Tibial nerve (tissue), 4 donors: ENCODE measurements around the gene SPHK1. TPM values are rescaled to one million over a fixed set of nuclear protein-coding genes. Genes with fewer than 3 reads are reported as not detected.
"Not testable (repeated sequence)": the region's sequence is repeated elsewhere in the genome, so short reads cannot be mapped to it uniquely, and the experiment has no call there.

Experiments used
- DNase-seq, 2 donors: peaks; one replicate each; pipeline ENCODE4 v3.0.0-alpha.2; 2019; ENCODE audit warnings: low spot score in 2 of 2
- H3K27ac ChIP-seq, 4 donors: fragments of 200-600 bp; sonication (generic) in 3 of 4; one replicate each; pipeline ENCODE4 v1.5.1; 2017 to 2019; ENCODE audit warnings: mild to moderate bottlenecking in 1 of 4
- H3K27me3 ChIP-seq, 2 donors: fragments of 200-600 bp; sonication (generic) in 1 of 2; one replicate each; pipeline versions ENCODE4 v1.5.1 to v1.6.0; 2017 to 2019
- H3K36me3 ChIP-seq, 3 donors: fragments of 200-600 bp; sonication (generic); one replicate each; pipeline ENCODE4 v1.5.1; 2018 to 2019
- H3K4me1 ChIP-seq, 4 donors: fragments of 200-600 bp; sonication (generic) in 3 of 4; one replicate each; pipeline ENCODE4 v1.5.1; 2017 to 2019
- H3K4me3 ChIP-seq, 4 donors: fragments of 200-600 bp; sonication (generic) in 3 of 4; one replicate each; pipeline ENCODE4 v1.5.1; 2017 to 2019; ENCODE audit warnings: mild to moderate bottlenecking in 1 of 4, moderate library complexity in 1 of 4
- H3K9me3 ChIP-seq, 4 donors: fragments of 200-600 bp; sonication (generic) in 3 of 4; one replicate each; pipeline ENCODE4 v1.5.1; 2017 to 2019
- EP300 ChIP-seq, 2 donors: sonication (generic); formaldehyde crosslinking; IDR thresholded peaks; one replicate each; pipeline ENCODE4 v1.6.1; 2017; ENCODE audit warnings: antibody characterized with exemption in 2 of 2, mild to moderate bottlenecking in 1 of 2
- POLR2A ChIP-seq, 2 donors: fragments of 450-650 bp; IDR thresholded peaks; one replicate each; pipeline ENCODE4 v1.6.1; 2017; ENCODE audit warnings: antibody characterized with exemption in 2 of 2, mild to moderate bottlenecking in 2 of 2, moderate library complexity in 2 of 2
- WGBS, 2 donors: methylation state at CpG; one replicate each; pipeline ENCODE4 v1.1.5; 2018; 5-methylcytosine and 5-hydroxymethylcytosine counted together
- total RNA-seq, 4 donors: library from RNA; depleted of rRNA; stranded (reverse); fragments of >200 nt; gene quantifications; one replicate each; pipeline ENCODE4 v1.1.0, GENCODE V29; 2016
- TF ChIP-seq, protein P1 (sequence below), 5 experiments: fragments of 200-600 bp in 3 of 5; fragments of 450-650 bp in 2 of 5; sonication (generic) in 3 of 5; IDR thresholded peaks; one replicate each; pipeline ENCODE4 v1.5.1; 2016 to 2019; ENCODE audit warnings: antibody characterized with exemption in 5 of 5, mild to moderate bottlenecking in 3 of 5, moderate library complexity in 2 of 5

The SPHK1 gene
- total RNA-seq, 4 donors from 2014 or later, result 16.7 to 50.1 (median 27.8) TPM

- WGBS, 2 donors, result 94 to 98% methylated on average over 6 of the region's 6 CpGs
- TF ChIP-seq EP300 (IDR thresholded peaks at IDR 0.05) (no peak), POLR2A (IDR thresholded peaks at IDR 0.05) (no peak)
- TF ChIP-seq, protein P1, sequence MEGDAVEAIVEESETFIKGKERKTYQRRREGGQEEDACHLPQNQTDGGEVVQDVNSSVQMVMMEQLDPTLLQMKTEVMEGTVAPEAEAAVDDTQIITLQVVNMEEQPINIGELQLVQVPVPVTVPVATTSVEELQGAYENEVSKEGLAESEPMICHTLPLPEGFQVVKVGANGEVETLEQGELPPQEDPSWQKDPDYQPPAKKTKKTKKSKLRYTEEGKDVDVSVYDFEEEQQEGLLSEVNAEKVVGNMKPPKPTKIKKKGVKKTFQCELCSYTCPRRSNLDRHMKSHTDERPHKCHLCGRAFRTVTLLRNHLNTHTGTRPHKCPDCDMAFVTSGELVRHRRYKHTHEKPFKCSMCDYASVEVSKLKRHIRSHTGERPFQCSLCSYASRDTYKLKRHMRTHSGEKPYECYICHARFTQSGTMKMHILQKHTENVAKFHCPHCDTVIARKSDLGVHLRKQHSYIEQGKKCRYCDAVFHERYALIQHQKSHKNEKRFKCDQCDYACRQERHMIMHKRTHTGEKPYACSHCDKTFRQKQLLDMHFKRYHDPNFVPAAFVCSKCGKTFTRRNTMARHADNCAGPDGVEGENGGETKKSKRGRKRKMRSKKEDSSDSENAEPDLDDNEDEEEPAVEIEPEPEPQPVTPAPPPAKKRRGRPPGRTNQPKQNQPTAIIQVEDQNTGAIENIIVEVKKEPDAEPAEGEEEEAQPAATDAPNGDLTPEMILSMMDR (IDR thresholded peaks at IDR 0.05), result no peak
- Histone ChIP-seq H3K4me3 (no peak overlapping the region), H3K4me1 (peaks cover 0 to 4% (median 0%) of the 10 kb centered on the region in 4 donors), H3K36me3 (peaks cover 0 to 50% (median 0%) of the 10 kb centered on the region in 3 donors), H3K27ac (no peak overlapping the region), H3K27me3 (no peaks in the 10 kb centered on the region), H3K9me3 (no peaks in the 10 kb centered on the region)
- no peak for DNase-seq
Observed at GRCh38 chr17:76341301-76341700, 43.1 kb upstream of the SPHK1 start.

- DNase-seq, result no peak
- H3K36me3 ChIP-seq, result peaks cover 0 to 68% (median 3%) of the 10 kb centered on the region in 3 donors
Observed at GRCh38 chr17:76343106-76343505, 41.3 kb upstream of the SPHK1 start.

DNA sequence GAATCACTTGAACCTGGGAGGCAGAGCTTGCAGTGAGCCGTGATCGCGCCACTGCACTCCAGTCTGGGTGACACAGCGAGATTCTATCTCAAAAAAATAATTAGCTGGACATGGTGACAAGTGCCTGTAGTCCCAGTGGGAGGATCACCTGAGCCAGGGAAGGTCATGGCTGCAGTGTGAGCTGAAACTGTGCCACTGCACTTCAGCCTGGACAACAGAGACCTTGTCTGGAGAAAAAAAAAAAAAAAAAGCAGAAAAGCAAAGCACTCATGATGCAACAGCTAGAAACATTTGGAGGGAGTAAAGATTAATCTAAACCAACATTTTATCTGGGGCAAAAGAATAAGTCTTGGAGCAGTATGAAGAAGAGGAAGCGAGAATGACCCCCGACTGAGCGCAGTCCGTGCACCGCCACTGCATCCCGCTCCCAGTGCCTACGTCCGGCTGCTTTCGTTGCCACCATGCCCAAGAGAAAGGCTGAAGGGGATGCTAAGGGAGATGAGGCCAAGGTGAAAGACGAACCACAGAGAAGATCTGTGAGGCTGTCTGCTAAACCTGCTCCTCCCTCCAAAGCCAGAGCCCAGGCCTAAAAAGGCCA is 38.9 kb upstream of the SPHK1 start:
- WGBS, 2 donors, result 92 to 93% methylated on average over 14 of the region's 14 CpGs
- Histone ChIP-seq H3K36me3 (peaks cover 0 to 74% (median 3%) of the 10 kb centered on the region in 3 donors), H3K27me3 (no peaks in the 10 kb centered on the region), H3K4me3 (no peak overlapping the region), H3K4me1 (no peaks in the 10 kb centered on the region), H3K9me3 (no peaks in the 10 kb centered on the region), H3K27ac (no peak overlapping the region)
- TF ChIP-seq EP300 (IDR thresholded peaks at IDR 0.05) (no peak), POLR2A (IDR thresholded peaks at IDR 0.05) (no peak)
- TF ChIP-seq, protein P1 (IDR thresholded peaks at IDR 0.05), result no peak
- no peak for DNase-seq

More at GRCh38 chr17:76343106-76343505, 41.3 kb upstream of the SPHK1 start:
- TF ChIP-seq, protein P1 (IDR thresholded peaks at IDR 0.05), result no peak
- TF ChIP-seq EP300 (IDR thresholded peaks at IDR 0.05) (no peak), POLR2A (IDR thresholded peaks at IDR 0.05) (no peak)
- Histone ChIP-seq H3K9me3 (no peaks in the 10 kb centered on the region), H3K27me3 (no peaks in the 10 kb centered on the region), H3K27ac (no peak overlapping the region), H3K4me1 (peaks cover 0 to 1% (median 0%) of the 10 kb centered on the region in 4 donors), H3K4me3 (no peak overlapping the region)
- WGBS, 2 donors, result 91 to 94% methylated on average over 7 of the region's 7 CpGs

DNA sequence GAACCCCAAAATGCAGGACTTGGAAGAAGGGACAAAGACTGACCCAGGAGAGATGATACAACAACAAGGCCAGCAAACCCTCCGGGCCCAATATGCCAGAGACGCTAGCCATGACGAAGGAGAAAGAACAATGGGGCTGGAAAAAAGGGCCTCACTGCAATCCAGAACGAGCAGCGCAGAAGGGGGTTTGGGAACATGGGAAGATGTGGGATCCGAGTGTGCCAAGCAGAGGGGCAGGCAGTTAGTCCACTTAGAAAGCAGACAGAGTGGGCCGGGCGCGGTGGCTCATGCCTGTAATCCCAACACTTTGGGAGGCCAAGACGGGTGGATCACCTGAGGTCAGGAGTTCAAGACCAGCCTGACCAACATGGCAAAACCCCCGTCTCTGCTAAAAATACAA is 37.5 kb upstream of the SPHK1 start:
- H3K4me1 ChIP-seq, result peaks cover 0 to 13% (median 2%) of the 10 kb centered on the region in 4 donors
- H3K36me3 ChIP-seq, result peaks cover 0 to 69% (median 3%) of the 10 kb centered on the region in 3 donors
- not testable (repeated sequence) for H3K9me3 ChIP-seq, H3K27ac ChIP-seq, H3K4me3 ChIP-seq, H3K27me3 ChIP-seq, DNase-seq
- WGBS, 2 donors, result 92 to 93% methylated on average over 11 of the region's 11 CpGs

DNA sequence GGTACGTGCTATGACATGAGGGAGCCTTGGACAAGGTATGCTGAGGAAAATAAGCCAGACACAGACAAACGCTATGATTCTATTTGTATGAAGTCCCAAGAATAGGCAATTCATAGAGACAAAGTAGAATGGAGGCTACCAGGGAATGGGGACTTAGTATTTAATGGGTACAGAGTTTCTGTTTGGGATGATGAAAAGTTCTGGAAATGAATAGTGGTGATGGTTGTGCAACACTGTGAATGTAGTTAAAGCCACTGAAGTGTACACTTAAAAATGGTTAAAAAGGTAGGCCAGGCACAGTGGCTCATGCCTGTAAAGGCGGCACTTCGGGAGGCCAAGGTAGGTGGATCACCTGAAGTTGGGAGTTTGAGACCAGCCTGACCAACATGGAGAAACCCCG is 33.9 kb upstream of the SPHK1 start:
- no peak overlapping the region for H3K4me3 ChIP-seq
- peaks cover 0 to 35% (median 3%) of the 10 kb centered on the region in 3 donors for H3K36me3 ChIP-seq
- DNase-seq, result no peak
- no peak overlapping the region for H3K27ac ChIP-seq
- H3K4me1 ChIP-seq, result peaks cover 0 to 31% (median 7%) of the 10 kb centered on the region in 4 donors
- TF ChIP-seq EP300 (IDR thresholded peaks at IDR 0.05) (no peak), POLR2A (IDR thresholded peaks at IDR 0.05) (no peak)
- TF ChIP-seq, protein P1 (IDR thresholded peaks at IDR 0.05), result no peak
- no peaks in the 10 kb centered on the region for H3K27me3 ChIP-seq
- WGBS, 2 donors, result 95 to 96% methylated on average over 5 of the region's 5 CpGs
- H3K9me3 ChIP-seq, result no peaks in the 10 kb centered on the region
